KBM-7 (cell line): ENCODE results near the gene ZNF521.
A peak's percentile ranks its signal among the peaks of the same experiment; 100 is the strongest.

Experiments used
- DNase-seq: peaks from one replicate; pipeline ENCODE4 v3.0.0-alpha.2; 2015
- in situ Hi-C: fragments of 300-500 bp; cut with MboI; formaldehyde crosslinking; loops from 2 replicates; pipeline ENCODE4 v1.14.3; 2020; ENCODE audit warnings: low sequenced_read_pairs, low pct_unique_long_range_greater_than_20kb, mixed read lengths

Gene ZNF521

GRCh38 chr18:25235401-25236042 is 116.4 kb downstream of the ZNF521 start:
- no peak for DNase-seq
- in situ Hi-C loops: no loop called here

GRCh38 chr18:25234740-25235345 is 117.1 kb downstream of the ZNF521 start:
- in situ Hi-C loops: no loop called here

GRCh38 chr18:25234322-25234639 is 117.7 kb downstream of the ZNF521 start:
- DNase-seq: no peak
- in situ Hi-C loops: no loop called here

More at GRCh38 chr18:25234740-25235345, 117.1 kb downstream of the ZNF521 start:
- no peak for DNase-seq

GRCh38 chr18:25233528-25234321 is 118.2 kb downstream of the ZNF521 start:
- DNase-seq: peak; percentile 70
- in situ Hi-C loops: no loop called here

- DNase-seq: no peak
- in situ Hi-C loops: no loop called here
These were observed 120.7 kb downstream of the ZNF521 start for GRCh38 chr18:25231327-25231691.

GRCh38 chr18:25230658-25231326 is 121.2 kb downstream of the ZNF521 start:
- DNase-seq: peak; percentile 55
- in situ Hi-C loops: no loop called here

GRCh38 chr18:25229920-25230319 is 122.0 kb downstream of the ZNF521 start:
- in situ Hi-C loops: no loop called here

GRCh38 chr18:25229081-25229480 is 122.9 kb downstream of the ZNF521 start:
- in situ Hi-C loops: no loop called here
- DNase-seq: peak; percentile 96

More at GRCh38 chr18:25229920-25230319, 122.0 kb downstream of the ZNF521 start:
- DNase-seq: no peak

- in situ Hi-C loops: no loop called here
- DNase-seq: peak; percentile 62
These were observed 123.6 kb downstream of the ZNF521 start for GRCh38 chr18:25228410-25228809.

GRCh38 chr18:25225151-25225550 is 126.8 kb downstream of the ZNF521 start:
- in situ Hi-C loops: no loop called here
- DNase-seq: peak; percentile 78

- in situ Hi-C loops: no loop called here
- DNase-seq: no peak
These were observed 127.8 kb downstream of the ZNF521 start for GRCh38 chr18:25223899-25224886.

GRCh38 chr18:25223211-25223610 is 128.8 kb downstream of the ZNF521 start:
- in situ Hi-C loops: no loop called here
- DNase-seq: peak; percentile 91

GRCh38 chr18:25222648-25223047 is 129.3 kb downstream of the ZNF521 start:
- no peak for DNase-seq
- in situ Hi-C loops: no loop called here

- no peak for DNase-seq
- in situ Hi-C loops: no loop called here
These were observed 141.3 kb downstream of the ZNF521 start for GRCh38 chr18:25210622-25211021.

GRCh38 chr18:25192065-25192464 is 159.9 kb downstream of the ZNF521 start:
- no peak for DNase-seq
- in situ Hi-C loops: no loop called here

GRCh38 chr18:25190472-25190871 is 161.5 kb downstream of the ZNF521 start:
- DNase-seq: no peak

GRCh38 chr18:25189391-25190185 is 162.4 kb downstream of the ZNF521 start:
- no peak for DNase-seq
- in situ Hi-C loops: no loop called here

More at GRCh38 chr18:25190472-25190871, 161.5 kb downstream of the ZNF521 start:
- in situ Hi-C loops: no loop called here
